Measurements from ENCODE around the gene SLC25A24. TPM values are rescaled to one million over a fixed set of nuclear protein-coding genes. Genes with fewer than 3 reads are reported as not detected.
A peak's percentile ranks its signal among the peaks of the same experiment; 100 is the strongest.

Gene SLC25A24
- total and polyA plus RNA-seq, 2 donors from 2014 or later: 8.9 to 30.2 TPM

DNA sequence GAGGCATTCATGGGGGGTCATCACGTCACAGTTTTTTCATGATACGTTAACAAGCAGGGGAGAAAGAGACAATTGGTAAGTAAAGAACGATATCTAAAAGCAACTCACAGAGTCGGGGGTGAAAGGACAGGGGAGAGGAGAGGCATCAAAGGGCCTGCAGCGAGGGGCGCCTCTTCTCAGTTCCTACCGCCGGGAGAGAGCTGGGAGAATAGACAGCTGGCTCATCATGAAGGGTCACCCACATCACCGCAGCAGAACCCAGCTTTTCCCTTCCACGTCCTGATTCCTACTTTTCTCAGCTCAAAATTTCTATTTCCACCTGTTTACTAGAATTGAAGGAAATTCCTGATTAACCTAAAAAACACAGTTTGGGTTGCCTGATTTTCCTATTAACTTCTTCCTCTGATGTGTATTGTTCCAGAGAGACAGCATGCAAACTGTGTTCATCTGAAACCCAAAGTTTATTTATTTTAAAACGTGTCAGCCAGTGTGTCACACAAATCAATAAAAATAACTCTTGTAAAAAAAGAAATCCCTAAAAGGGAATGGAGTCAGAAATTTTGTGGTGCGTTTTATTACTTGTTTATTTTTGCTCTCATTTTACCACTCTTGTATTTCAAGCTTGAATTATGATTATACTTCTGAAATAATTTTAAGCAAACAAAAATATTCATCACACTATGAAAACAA, 75.4 kb downstream of the SLC25A24 start:
- H3K9me3 ChIP-seq (ENCODE audit: control insufficient read depth in 2 of 3, insufficient read depth in 1 of 3, low read length in 3 of 3): no peaks in the 10 kb centered on the region
- H3K4me3 ChIP-seq (ENCODE audit: low read length in 3 of 3): no peak overlapping the region
- no peak for DNase-seq
- no peak overlapping the region for H3K9ac ChIP-seq (ENCODE audit: low read length in 3 of 3)
- intact Hi-C loops (cut with DNase I): loop anchor here (5.0 kb wide), 1 partner anchor 342 kb away; no protein-coding TSS in a partner anchor
- no peak overlapping the region for H3K27ac ChIP-seq (ENCODE audit: low read depth in 2 of 2, low read length in 2 of 2)
- no peak for FAIRE-seq
- TF ChIP-seq, protein P1, sequence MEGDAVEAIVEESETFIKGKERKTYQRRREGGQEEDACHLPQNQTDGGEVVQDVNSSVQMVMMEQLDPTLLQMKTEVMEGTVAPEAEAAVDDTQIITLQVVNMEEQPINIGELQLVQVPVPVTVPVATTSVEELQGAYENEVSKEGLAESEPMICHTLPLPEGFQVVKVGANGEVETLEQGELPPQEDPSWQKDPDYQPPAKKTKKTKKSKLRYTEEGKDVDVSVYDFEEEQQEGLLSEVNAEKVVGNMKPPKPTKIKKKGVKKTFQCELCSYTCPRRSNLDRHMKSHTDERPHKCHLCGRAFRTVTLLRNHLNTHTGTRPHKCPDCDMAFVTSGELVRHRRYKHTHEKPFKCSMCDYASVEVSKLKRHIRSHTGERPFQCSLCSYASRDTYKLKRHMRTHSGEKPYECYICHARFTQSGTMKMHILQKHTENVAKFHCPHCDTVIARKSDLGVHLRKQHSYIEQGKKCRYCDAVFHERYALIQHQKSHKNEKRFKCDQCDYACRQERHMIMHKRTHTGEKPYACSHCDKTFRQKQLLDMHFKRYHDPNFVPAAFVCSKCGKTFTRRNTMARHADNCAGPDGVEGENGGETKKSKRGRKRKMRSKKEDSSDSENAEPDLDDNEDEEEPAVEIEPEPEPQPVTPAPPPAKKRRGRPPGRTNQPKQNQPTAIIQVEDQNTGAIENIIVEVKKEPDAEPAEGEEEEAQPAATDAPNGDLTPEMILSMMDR (IDR thresholded peaks at IDR 0.05; ENCODE audit: borderline replicate concordance, extremely low read depth, insufficient read depth): no peak
- no peaks in the 10 kb centered on the region for H3K36me3 ChIP-seq (ENCODE audit: control insufficient read depth in 2 of 3, insufficient read depth in 3 of 3, low read length in 3 of 3)
- no peaks in the 10 kb centered on the region for H3K4me1 ChIP-seq (ENCODE audit: control insufficient read depth in 2 of 3, insufficient read depth in 2 of 3, low read depth in 1 of 3, low read length in 3 of 3)
- H3K27me3 ChIP-seq (ENCODE audit: control insufficient read depth, insufficient read depth, low read length): no peaks in the 10 kb centered on the region

DNA sequence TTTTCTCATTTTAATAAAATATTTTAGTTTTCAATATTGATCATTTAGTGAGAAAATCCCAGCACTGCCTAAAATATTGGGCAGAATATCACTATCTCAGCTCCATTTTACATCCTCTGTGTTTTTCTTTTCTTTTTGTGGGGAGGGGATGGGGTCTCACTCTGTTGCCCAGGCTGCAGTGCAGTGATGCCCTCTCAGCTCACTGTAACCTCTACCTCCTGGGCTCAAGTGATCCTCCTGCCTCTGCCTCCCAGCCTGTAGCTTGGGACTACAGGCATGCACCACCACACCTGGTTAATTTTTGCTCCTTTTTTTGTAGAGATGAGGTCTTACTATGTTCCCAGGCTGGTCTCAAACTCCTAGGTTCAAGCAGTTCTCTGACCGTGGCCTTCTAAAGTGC, 76.1 kb downstream of the SLC25A24 start:
- DNase-seq (no peak), FAIRE-seq (no peak)
- no peaks in the 10 kb centered on the region for H3K9me3 ChIP-seq (ENCODE audit: control insufficient read depth in 2 of 3, insufficient read depth in 1 of 3, low read length in 3 of 3)
- no peak overlapping the region for H3K4me3 ChIP-seq (ENCODE audit: low read length in 3 of 3)
- H3K36me3 ChIP-seq (ENCODE audit: control insufficient read depth in 2 of 3, insufficient read depth in 3 of 3, low read length in 3 of 3): no peaks in the 10 kb centered on the region
- H3K9ac ChIP-seq (ENCODE audit: low read length in 3 of 3): no peak overlapping the region
- no peaks in the 10 kb centered on the region for H3K4me1 ChIP-seq (ENCODE audit: control insufficient read depth in 2 of 3, insufficient read depth in 2 of 3, low read depth in 1 of 3, low read length in 3 of 3)
- TF ChIP-seq, protein P1 (IDR thresholded peaks at IDR 0.05; ENCODE audit: borderline replicate concordance, extremely low read depth, insufficient read depth): no peak
- intact Hi-C loops (cut with DNase I): no loop called here
- no peaks in the 10 kb centered on the region for H3K27me3 ChIP-seq (ENCODE audit: control insufficient read depth, insufficient read depth, low read length)
- no peak overlapping the region for H3K27ac ChIP-seq (ENCODE audit: low read depth in 2 of 2, low read length in 2 of 2)

DNA sequence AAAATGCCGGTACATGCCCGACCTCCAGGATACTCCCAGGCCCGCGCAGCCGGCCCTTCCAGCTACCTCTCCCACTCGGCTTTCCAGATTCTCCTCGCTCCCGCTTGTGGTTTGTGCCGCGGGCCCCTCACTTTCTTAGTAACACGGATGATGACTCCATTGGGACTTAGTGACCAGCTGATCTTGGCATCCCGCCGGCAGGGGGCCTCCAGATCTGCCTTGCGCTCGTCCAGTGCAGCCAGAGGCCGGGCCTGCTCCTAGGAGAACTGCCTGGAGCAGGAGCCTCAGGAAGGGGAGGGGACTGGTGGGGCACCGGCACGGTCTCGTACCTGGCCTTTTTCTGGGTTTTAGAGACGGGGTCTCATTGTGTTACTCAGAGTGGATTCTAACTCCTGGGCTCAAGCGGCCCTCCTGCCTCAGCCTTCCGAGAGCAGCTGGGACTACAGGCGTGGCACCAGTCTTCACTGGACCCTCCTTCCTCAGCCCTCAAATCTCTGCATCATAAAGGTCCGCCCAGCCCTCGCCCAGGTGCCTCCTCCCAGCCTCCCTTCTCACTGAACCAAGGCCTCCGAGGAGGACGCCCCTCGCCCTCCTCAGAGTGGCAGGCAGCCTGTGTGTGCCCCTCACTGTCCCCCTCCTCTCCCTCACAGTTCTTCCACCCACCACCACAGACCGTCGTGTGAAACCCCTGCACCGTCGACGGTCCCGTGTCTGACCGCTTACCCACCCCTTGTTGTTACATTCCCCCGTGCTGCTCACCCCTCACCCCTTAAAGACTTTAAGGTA, 78.6 kb downstream of the SLC25A24 start:
- TF ChIP-seq, protein P1 (IDR thresholded peaks at IDR 0.05; ENCODE audit: borderline replicate concordance, extremely low read depth, insufficient read depth): no peak
- Histone ChIP-seq H3K36me3 (ENCODE audit: control insufficient read depth in 2 of 3, insufficient read depth in 3 of 3, low read length in 3 of 3) (no peaks in the 10 kb centered on the region), H3K9me3 (ENCODE audit: control insufficient read depth in 2 of 3, insufficient read depth in 1 of 3, low read length in 3 of 3) (no peaks in the 10 kb centered on the region), H3K27me3 (ENCODE audit: control insufficient read depth, insufficient read depth, low read length) (no peaks in the 10 kb centered on the region), H3K4me1 (ENCODE audit: control insufficient read depth in 2 of 3, insufficient read depth in 2 of 3, low read depth in 1 of 3, low read length in 3 of 3) (no peaks in the 10 kb centered on the region), H3K4me3 (ENCODE audit: low read length in 3 of 3) (no peak overlapping the region), H3K27ac (ENCODE audit: low read depth in 2 of 2, low read length in 2 of 2) (no peak overlapping the region), H3K9ac (ENCODE audit: low read length in 3 of 3) (no peak overlapping the region)
- intact Hi-C loops (cut with DNase I): no loop called here
- FAIRE-seq (no peak), DNase-seq (peak; percentile 35 to 81 (median 52))
